Measurements from ENCODE around the gene CA11. TPM values are rescaled to one million over a fixed set of nuclear protein-coding genes. Genes with fewer than 3 reads are reported as not detected.

The CA11 gene
- polyA plus RNA-seq, 1 experiment, result 3.0 TPM

DNA sequence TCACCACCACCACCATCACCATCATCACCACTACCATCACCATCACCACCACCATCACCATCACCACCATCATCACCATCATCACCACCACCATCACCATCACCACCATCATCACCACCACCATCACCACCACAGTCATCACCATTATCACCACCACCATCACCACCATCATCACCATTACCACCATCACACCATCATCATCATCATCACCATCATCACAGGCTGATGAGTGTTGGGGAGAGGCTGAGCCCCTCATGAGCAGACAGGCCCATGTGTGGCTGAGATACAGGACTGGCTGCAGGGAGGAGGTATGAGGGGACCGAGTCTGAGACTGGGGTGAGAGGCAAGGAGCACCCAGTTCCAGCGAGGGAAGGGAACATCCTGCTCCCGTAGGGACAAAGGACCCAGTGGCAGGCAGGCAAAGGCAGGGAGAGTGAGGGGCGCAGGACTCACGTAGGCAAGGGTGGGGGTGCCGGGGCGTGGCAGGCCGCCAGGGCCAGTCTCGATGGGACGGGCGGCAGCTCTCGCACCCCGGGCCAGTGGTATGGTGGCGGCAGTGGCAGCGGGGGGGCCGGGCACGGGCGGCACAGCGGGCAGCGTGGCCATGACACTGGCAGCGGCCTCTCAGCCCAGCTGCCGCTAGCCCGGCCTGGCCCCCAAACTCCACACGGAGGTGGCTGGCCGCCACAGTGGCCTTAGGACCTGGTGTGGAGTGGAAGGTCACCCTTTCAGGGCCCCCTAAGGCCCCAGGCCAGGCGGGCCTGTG, 24.1 kb upstream of the CA11 start:
- Histone ChIP-seq H3K27me3 (ENCODE audit: control insufficient read depth, insufficient read depth, low read length) (peaks cover 1% of the 10 kb centered on the region; the same call in 1 of the 2 replicates), H3K36me3 (ENCODE audit: control insufficient read depth, insufficient read depth, low read length) (no peaks in the 10 kb centered on the region), H3K4me3 (ENCODE audit: low read depth, low read length) (no peak overlapping the region)
- CTCF ChIA-PET, result interaction anchor here (0.9 kb wide), 1 partner anchor 118 kb away, joined by 3 read pairs; no protein-coding TSS in a partner anchor
- TF ChIP-seq, protein P1, sequence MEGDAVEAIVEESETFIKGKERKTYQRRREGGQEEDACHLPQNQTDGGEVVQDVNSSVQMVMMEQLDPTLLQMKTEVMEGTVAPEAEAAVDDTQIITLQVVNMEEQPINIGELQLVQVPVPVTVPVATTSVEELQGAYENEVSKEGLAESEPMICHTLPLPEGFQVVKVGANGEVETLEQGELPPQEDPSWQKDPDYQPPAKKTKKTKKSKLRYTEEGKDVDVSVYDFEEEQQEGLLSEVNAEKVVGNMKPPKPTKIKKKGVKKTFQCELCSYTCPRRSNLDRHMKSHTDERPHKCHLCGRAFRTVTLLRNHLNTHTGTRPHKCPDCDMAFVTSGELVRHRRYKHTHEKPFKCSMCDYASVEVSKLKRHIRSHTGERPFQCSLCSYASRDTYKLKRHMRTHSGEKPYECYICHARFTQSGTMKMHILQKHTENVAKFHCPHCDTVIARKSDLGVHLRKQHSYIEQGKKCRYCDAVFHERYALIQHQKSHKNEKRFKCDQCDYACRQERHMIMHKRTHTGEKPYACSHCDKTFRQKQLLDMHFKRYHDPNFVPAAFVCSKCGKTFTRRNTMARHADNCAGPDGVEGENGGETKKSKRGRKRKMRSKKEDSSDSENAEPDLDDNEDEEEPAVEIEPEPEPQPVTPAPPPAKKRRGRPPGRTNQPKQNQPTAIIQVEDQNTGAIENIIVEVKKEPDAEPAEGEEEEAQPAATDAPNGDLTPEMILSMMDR (IDR thresholded peaks at IDR 0.05; ENCODE audit: insufficient read depth, low read depth, low read length), result no peak
- no peak for DNase-seq (ENCODE audit: low read depth)
- POLR2A ChIA-PET, result no interaction called here

DNA sequence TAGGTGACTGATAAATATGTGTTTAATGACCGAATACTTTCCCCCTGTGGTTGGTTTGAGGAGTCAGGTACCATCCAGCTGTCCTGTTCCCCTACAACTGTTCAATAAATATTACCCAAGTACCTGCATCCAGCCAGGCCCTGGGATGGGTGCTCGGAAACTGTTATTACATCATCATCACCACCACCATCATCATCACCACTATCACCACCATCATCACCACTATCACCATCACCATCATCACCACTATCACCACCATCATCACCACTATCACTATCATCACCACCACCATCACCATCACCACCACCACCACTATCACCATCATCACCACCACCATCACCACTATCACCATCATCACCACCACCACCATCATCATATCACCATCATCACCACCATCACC, 22.8 kb upstream of the CA11 start:
- ChIA-PET POLR2A (no interaction called here), CTCF (interaction anchor here (1.0 kb wide), 1 partner anchor 23 kb away, joined by 3 read pairs; the partner anchor contains the start of gene CA11)
- TF ChIP-seq, protein P1 (IDR thresholded peaks at IDR 0.05; ENCODE audit: insufficient read depth, low read depth, low read length), result no peak
- DNase-seq (ENCODE audit: low read depth), result no peak
- peaks cover 1% of the 10 kb centered on the region; the same call in 1 of the 2 replicates for H3K27me3 ChIP-seq (ENCODE audit: control insufficient read depth, insufficient read depth, low read length)
- no peak overlapping the region for H3K4me3 ChIP-seq (ENCODE audit: low read depth, low read length)
- H3K36me3 ChIP-seq (ENCODE audit: control insufficient read depth, insufficient read depth, low read length), result no peaks in the 10 kb centered on the region

DNA sequence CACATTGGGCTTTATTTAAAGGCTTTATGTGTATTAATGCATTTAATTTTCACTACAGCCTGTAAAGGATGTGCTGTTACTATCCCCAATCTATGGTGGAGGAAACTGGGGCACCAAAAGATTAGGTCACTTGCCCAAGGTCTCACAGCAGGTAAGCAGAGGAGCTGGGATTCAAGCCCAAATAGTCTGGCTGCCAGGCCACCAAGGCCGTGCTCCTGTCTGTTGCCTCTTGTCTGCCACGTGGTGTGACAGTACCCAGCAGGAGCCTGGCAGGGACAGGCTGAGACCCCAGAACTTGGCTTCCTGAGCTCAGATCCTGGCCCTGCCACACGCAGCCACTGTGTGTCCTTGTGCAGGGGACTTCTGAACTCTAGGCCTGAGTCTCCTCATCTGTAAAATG, 22.3 kb upstream of the CA11 start:
- H3K27me3 ChIP-seq (ENCODE audit: control insufficient read depth, insufficient read depth, low read length), result peaks cover 1% of the 10 kb centered on the region; the same call in 1 of the 2 replicates
- CTCF ChIA-PET, result interaction anchor here (1.0 kb wide), 1 partner anchor 22 kb away, joined by 3 read pairs; the partner anchor contains the start of gene CA11
- no peak for DNase-seq (ENCODE audit: low read depth)
- POLR2A ChIA-PET, result no interaction called here
- TF ChIP-seq, protein P1 (IDR thresholded peaks at IDR 0.05; ENCODE audit: insufficient read depth, low read depth, low read length), result no peak
- H3K4me3 ChIP-seq (ENCODE audit: low read depth, low read length), result no peak overlapping the region
- H3K36me3 ChIP-seq (ENCODE audit: control insufficient read depth, insufficient read depth, low read length), result no peaks in the 10 kb centered on the region

DNA sequence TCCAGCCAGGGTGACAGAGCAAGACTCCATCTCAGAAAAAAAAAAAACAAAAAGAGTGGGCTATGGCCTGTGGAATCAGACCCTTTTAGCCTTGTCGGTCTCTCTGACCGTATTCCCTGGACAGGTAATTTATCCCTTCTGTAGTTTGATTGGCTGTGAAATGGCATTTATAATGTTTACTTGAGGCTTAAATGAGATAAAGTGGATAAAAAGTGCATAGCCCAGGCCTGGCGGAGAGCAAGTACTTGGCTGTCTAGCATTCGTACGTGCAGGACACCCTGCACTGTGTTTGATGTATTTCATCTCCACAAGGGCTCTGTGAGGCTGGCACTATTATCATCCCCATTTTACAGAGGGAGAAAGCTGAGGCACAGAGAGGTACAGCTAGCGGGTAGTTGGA, 19.8 kb upstream of the CA11 start:
- DNase-seq (ENCODE audit: low read depth), result no peak
- Histone ChIP-seq H3K36me3 (ENCODE audit: control insufficient read depth, insufficient read depth, low read length) (no peaks in the 10 kb centered on the region), H3K4me3 (ENCODE audit: low read depth, low read length) (no peak overlapping the region), H3K27me3 (ENCODE audit: control insufficient read depth, insufficient read depth, low read length) (peaks cover 1% of the 10 kb centered on the region; the same call in 1 of the 2 replicates)
- TF ChIP-seq, protein P1 (IDR thresholded peaks at IDR 0.05; ENCODE audit: insufficient read depth, low read depth, low read length), result no peak
- ChIA-PET POLR2A (no interaction called here), CTCF (interaction anchor here (0.5 to 0.6 kb wide), 2 partner anchors 12 to 122 kb away, joined by 3 to 5 read pairs; no protein-coding TSS in a partner anchor)

DNA sequence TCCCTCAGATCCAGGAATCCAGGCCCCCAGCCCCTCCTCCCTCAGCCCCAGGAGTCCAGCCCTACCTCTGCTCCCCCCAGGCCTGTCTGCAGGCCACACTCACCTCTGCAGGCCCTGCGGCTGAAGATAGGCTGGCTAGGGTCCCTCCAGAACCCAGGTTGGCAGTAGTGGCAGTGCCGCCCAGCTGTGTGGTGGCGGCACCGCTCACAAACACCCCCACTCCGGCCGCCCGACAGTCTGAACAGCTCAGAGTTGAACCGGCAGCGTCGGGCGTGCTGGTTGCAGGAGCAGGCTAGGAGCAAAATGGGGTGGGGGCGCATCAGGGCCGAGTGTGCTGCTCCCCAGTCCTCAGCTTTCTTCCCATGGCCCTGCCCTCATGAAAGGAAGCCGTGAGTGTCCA, 18.5 kb upstream of the CA11 start:
- TF ChIP-seq, protein P1 (IDR thresholded peaks at IDR 0.05; ENCODE audit: insufficient read depth, low read depth, low read length), result no peak
- no peak for DNase-seq (ENCODE audit: low read depth)
- Histone ChIP-seq H3K36me3 (ENCODE audit: control insufficient read depth, insufficient read depth, low read length) (no peaks in the 10 kb centered on the region), H3K27me3 (ENCODE audit: control insufficient read depth, insufficient read depth, low read length) (peaks cover 1% of the 10 kb centered on the region; the same call in 1 of the 2 replicates), H3K4me3 (ENCODE audit: low read depth, low read length) (no peak overlapping the region)
- ChIA-PET CTCF (no interaction called here), POLR2A (no interaction called here)
